ENCODE results near the gene PNPT1.

- TF ChIP-seq ZNF549 (tag by site-specific recombination; IDR thresholded peaks at IDR 0.05): no peak
- TF ChIP-seq ZNF391 (tag by site-specific recombination; IDR thresholded peaks at IDR 0.05; ENCODE audit: borderline replicate concordance, low read depth): no peak
- TF ChIP-seq ZNF16 (tag by site-specific recombination; IDR thresholded peaks at IDR 0.05; ENCODE audit: low read depth): no peak
Observed at GRCh38 chr2:55732854-55733253, 39.2 kb upstream of the PNPT1 start.

Data from HEK293 (cell line).